NCI-H128 (cell line): Measurements from ENCODE around the gene FAM222A.
"Not testable (repeated sequence)": the region's sequence is repeated elsewhere in the genome, so short reads cannot be mapped to it uniquely, and the experiment has no call there.

Experiments used
- DNase-seq: peaks from one replicate; lab custom pipeline; 2025; ENCODE audit not compliant: unreplicated experiment; lab: John Stamatoyannopoulos, UW

Gene FAM222A

GRCh38 chr12:109693653-109694600 is 19.7 kb upstream of the FAM222A start:
- no peak for DNase-seq

- not testable (repeated sequence) for DNase-seq
Measured at GRCh38 chr12:109694629-109695028, 19.0 kb upstream of the FAM222A start.

- no peak for DNase-seq
Measured at GRCh38 chr12:109695416-109695815, 18.2 kb upstream of the FAM222A start.

GRCh38 chr12:109695961-109696461 is 17.6 kb upstream of the FAM222A start:
- no peak for DNase-seq

- no peak for DNase-seq
Measured at GRCh38 chr12:109696485-109697269, 16.9 kb upstream of the FAM222A start.

GRCh38 chr12:109697270-109697553 is 16.4 kb upstream of the FAM222A start:
- no peak for DNase-seq

GRCh38 chr12:109697877-109698468 is 15.7 kb upstream of the FAM222A start:
- no peak for DNase-seq

GRCh38 chr12:109698820-109699219 is 14.8 kb upstream of the FAM222A start:
- no peak for DNase-seq

GRCh38 chr12:109701064-109701463 is 12.6 kb upstream of the FAM222A start:
- no peak for DNase-seq

GRCh38 chr12:109702111-109702841 is 11.3 kb upstream of the FAM222A start:
- no peak for DNase-seq

- DNase-seq: no peak
Measured at GRCh38 chr12:109703684-109704083, 9.9 kb upstream of the FAM222A start.

GRCh38 chr12:109704371-109705098 is 9.1 kb upstream of the FAM222A start:
- DNase-seq: no peak

- DNase-seq: no peak
Measured at GRCh38 chr12:109705291-109705690, 8.3 kb upstream of the FAM222A start.

- no peak for DNase-seq
Measured at GRCh38 chr12:109706398-109706746, 7.3 kb upstream of the FAM222A start.

- no peak for DNase-seq
Measured at GRCh38 chr12:109706747-109707469, 6.7 kb upstream of the FAM222A start.

- no peak for DNase-seq
Measured at GRCh38 chr12:109707470-109707821, 6.2 kb upstream of the FAM222A start.

- no peak for DNase-seq
Measured at GRCh38 chr12:109708939-109709338, 4.7 kb upstream of the FAM222A start.

GRCh38 chr12:109709401-109709991 is 4.1 kb upstream of the FAM222A start:
- no peak for DNase-seq

GRCh38 chr12:109710205-109710746 is 3.3 kb upstream of the FAM222A start:
- DNase-seq: no peak
